ENCODE measurements around the gene PRRC2B. TPM values are rescaled to one million over a fixed set of nuclear protein-coding genes. Genes with fewer than 3 reads are reported as not detected.
"Not testable (repeated sequence)": the region's sequence is repeated elsewhere in the genome, so short reads cannot be mapped to it uniquely, and the experiment has no call there.

The PRRC2B gene
- total RNA-seq, 2 experiments from 2014 or later = 126 to 134 TPM

- ChIA-PET CTCF (no interaction called here), POLR2A (no interaction called here)
Measured at GRCh38 chr9:131449276-131449675, 55.4 kb downstream of the PRRC2B start.

DNA sequence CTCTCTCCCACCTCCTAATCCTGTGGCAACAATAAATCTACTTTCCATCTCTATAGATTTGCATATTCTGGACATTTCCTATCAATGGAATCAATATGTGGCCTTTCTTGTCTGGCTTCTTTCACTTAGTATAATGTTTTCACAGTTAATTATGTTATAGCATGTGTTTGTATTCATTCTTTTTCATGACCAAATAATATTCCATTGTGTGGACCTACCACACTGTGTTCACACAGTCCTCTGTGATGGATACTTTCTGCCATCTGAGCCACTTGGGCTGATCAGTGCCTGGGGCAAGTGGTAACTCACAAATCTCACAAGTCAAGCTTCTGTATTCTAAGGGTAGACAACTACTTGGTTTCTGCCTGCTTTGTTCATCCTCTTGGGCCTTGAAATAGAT lies 60.1 kb downstream of the PRRC2B start:
- CTCF ChIA-PET = interaction anchor here (1.3 kb wide), 1 partner anchor 9 kb away, joined by 3 read pairs; no protein-coding TSS in a partner anchor

DNA sequence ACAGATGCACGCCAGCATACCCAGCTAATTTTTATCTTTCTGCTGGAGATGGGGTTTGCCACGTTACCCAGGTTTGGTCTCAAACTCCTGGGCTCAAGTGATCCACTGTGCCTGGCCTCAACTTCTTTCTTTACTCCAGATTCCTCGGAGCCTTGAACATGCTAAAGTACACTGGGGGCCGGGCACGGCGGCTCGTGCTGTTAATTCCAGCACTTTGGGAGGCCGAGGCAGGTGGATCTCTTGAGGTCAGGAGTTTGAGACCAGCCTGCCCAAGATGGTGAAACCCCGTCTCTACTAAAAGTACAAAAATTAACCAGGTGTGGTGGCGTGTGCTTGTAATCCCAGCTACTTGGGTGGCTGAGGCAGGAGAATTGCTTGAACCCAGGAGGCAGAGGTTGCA lies 61.8 kb downstream of the PRRC2B start:
- POLR2A ChIA-PET = not testable (repeated sequence)
- CTCF ChIA-PET = interaction anchor here (0.6 to 1.4 kb wide), 2 partner anchors 105 to 219 kb away, joined by 3 to 4 read pairs; no protein-coding TSS in a partner anchor

More for the DNA sequence above, 60.1 kb downstream of the PRRC2B start:
- POLR2A ChIA-PET = no interaction called here

- CTCF ChIA-PET = no interaction called here
- POLR2A ChIA-PET = no interaction called here
Measured at GRCh38 chr9:131457746-131458145, 63.9 kb downstream of the PRRC2B start.

DNA sequence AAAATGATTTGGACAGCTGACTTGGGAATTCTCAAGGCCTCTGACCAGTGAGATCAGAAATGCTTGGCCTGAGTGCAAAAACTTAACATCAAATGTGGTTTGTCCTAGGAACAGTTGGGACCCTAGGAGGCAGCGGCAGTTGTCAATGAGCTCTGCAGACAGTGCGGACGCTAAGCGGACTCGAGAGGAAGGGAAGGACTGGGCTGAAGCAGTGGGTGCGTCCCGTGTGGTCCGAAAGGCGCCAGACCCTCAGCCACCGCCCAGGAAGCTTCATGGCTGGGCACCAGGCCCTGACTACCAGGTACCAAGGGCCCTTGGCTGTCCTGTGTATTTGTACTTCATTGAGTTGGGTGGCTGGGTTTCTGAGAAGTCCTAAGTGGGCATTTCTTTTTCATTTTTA lies 65.2 kb downstream of the PRRC2B start:
- ChIA-PET CTCF (no interaction called here), POLR2A (interaction anchor here (0.7 kb wide), 1 partner anchor 202 kb away, joined by 8 read pairs; no protein-coding TSS in a partner anchor)

- CTCF ChIA-PET = no interaction called here
- POLR2A ChIA-PET = no interaction called here
Measured at GRCh38 chr9:131461166-131461565, 67.3 kb downstream of the PRRC2B start.

DNA sequence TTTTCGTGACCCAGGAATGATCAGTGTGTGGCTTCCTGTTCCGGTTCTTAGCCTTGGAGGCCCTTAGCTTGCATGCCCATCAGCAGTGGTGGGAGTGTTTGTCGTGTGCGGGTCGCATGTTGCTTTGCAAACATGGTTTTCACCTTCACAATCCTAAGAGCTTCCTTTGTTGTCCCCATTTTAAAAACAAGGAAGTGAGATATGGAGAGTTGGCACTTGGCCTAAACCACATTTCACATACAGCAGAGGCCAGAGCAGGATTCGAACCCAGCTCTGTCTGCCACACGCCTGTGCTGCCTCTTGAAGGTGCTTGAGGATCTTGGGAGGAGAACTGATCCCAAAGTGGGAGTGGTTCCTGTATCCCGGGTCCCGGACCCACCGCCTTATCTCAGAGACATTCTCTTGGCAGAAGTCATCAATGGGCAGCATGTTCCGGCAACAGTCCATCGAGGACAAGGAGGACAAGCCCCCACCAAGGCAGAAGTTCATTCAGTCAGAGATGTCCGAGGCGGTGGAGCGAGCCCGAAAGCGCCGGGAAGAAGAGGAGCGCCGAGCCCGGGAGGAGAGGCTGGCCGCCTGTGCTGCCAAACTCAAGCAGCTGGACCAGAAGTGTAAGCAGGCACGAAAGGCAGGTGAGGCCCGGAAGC lies 70.6 kb downstream of the PRRC2B start:
- CTCF ChIA-PET = interaction anchor here (1.3 to 1.4 kb wide), 2 partner anchors 14 to 128 kb away, joined by 3 to 4 read pairs; no protein-coding TSS in a partner anchor
- POLR2A ChIA-PET = no interaction called here

- POLR2A ChIA-PET = no interaction called here
- CTCF ChIA-PET = interaction anchor here (0.6 to 1.5 kb wide), 2 partner anchors 9 to 87 kb away, joined by 3 read pairs; no protein-coding TSS in a partner anchor
Measured at GRCh38 chr9:131465401-131465800, 71.5 kb downstream of the PRRC2B start.

- CTCF ChIA-PET = interaction anchor here (0.8 to 1.0 kb wide), 2 partner anchors 89 to 131 kb away, joined by 3 to 6 read pairs; no protein-coding TSS in a partner anchor
- POLR2A ChIA-PET = no interaction called here
Measured at GRCh38 chr9:131467214-131467935, 73.5 kb downstream of the PRRC2B start.

- ChIA-PET CTCF (interaction anchor here (0.5 to 0.8 kb wide), 2 partner anchors 90 to 221 kb away, joined by 3 to 6 read pairs; no protein-coding TSS in a partner anchor), POLR2A (no interaction called here)
Measured at GRCh38 chr9:131468031-131468430, 74.1 kb downstream of the PRRC2B start.

DNA sequence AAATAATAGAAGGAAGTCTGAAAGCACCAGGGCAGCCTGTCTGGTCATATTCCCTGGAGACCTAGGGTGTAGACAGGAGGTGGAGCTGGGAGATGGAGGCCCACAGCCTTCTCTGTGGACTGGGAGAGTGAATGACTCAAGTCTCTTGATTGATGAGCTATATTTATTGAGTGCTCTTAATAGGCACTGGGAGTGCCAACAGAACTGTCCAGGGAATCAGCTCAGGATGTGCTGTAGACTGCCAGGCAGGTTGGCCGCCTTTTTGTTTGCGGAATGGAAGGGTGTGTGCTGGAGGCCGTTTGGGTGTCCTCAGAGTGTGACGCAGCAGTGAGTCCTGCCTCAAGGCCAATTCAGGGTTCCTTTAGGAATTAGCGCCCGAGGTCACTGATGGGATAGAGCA lies 75.5 kb downstream of the PRRC2B start:
- ChIA-PET CTCF (interaction anchor here (1.1 kb wide), 1 partner anchor 8 kb away, joined by 3 read pairs; no protein-coding TSS in a partner anchor), POLR2A (interaction anchor here (0.6 kb wide), 1 partner anchor 1475 kb away, joined by 3 read pairs; the partner anchor contains the start of gene TSC1)

DNA sequence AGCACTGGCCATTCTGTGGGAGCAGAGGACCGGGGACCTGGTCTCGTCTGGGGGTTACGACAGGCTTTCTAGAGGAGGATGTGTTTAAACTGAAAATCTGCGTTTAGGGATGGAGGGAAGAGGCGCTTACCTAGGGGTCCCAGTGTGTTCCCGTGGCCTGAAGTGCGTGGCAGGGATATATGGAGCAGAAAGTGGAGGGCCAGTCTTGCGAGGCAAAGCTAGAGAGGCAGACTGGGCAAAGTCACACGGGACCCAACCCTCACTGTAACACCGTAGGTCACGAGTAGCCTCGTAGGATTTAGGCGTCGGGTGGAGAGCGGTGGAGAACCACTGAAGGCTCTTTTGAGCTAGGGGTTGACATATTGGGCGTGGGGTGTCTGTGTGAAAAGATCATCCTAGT lies 76.1 kb downstream of the PRRC2B start:
- CTCF ChIA-PET = interaction anchor here (1.1 kb wide), 1 partner anchor 8 kb away, joined by 3 read pairs; no protein-coding TSS in a partner anchor
- POLR2A ChIA-PET = no interaction called here

DNA sequence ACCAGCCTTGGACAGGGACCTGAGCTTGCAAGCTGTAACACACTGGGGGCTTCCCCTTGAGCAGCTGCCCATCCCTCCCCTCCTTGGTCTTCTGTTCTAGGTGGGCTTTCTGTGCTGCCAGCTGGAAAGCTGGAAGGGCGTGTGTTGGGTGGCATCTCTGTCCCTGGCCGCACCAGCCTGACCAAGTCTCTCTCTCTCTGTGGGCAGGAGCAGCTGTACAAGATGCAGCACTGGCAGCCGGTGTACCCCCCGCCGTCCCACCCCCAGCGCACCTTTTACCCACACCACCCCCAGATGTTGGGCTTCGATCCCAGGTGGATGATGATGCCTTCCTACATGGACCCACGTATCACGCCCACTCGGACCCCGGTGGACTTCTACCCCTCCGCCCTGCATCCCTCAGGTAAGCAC lies 76.7 kb downstream of the PRRC2B start:
- ChIA-PET POLR2A (no interaction called here), CTCF (interaction anchor here (1.1 kb wide), 1 partner anchor 7 kb away, joined by 3 read pairs; no protein-coding TSS in a partner anchor)

DNA sequence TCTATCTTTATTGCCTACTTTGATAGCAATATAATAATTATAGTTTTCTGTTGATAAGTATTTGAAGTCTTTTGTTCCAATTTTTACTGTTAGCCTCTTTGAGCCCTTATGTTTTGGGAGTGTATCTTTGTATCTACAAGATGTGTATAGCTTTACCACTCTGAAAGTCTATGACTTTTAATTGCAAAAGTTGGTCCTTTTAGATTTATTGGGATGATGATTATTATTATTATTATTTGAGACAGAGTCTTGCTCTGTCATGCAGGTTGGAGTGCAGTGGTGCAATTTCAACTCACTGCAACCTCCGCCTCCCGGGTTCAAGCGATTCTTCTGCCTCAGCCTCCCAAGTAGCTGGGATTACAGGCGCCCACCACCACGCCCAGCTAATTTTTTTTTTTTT lies 78.2 kb downstream of the PRRC2B start:
- CTCF ChIA-PET, POLR2A ChIA-PET: not testable (repeated sequence)

DNA sequence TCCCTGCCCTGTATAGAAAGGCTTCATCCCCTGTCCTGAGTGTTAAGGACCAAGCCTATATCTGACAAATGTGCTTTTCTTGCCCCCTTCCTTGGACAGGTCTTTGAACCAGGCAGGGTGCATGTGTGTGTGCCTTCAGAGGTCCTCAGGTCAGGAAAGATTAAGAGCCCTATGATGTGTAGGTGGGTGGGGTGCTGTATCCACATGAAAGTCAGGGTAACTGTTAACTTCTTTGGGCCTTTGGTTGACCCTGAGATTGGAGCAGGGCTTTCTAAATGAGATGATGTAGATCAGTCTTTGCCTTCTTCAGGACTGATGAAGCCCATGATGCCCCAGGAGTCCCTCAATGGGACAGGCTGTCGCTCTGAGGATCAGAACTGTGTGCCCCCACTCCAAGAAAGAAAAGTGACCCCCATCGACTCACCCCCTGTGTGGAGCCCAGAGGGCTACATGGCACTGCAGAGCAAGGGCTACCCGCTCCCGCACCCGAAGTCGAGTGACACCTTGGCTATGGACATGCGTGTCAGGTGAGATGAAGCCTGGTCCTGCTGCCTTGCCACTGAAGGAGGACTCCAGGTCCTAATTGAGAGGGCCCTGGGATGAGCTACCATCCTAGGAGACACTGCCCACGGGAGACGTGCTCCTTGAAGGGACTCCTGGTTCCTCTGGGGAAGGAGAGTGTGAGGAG lies 79.5 kb downstream of the PRRC2B start:
- ChIA-PET POLR2A (interaction anchor here (0.6 kb wide), 1 partner anchor 38 kb away, joined by 8 read pairs; no protein-coding TSS in a partner anchor), CTCF (interaction anchor here (1.3 kb wide), 1 partner anchor 123 kb away, joined by 8 read pairs; no protein-coding TSS in a partner anchor)

DNA sequence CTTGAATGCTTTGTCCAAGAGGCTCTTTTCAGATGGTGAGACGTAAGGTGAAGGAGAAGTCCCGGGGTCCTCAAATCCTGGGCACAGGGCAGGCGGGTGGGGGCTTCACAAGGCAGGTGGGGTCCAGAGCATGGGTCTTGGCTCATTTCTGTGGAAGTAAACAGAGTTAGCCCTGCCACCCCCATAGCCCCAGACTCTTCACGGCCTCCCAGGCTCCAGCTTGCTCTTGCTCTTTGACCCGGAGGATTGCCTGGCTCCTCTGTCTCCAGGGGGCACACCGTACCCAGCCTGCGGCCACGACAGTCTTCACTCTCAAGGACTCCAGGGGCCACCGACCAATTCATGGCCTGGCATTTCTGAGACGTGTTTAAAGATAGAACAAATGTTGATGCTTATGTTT lies 80.0 kb downstream of the PRRC2B start:
- ChIA-PET POLR2A (interaction anchor here (0.6 kb wide), 2 partner anchors 38 to 258 kb away, joined by 5 to 8 read pairs; no protein-coding TSS in a partner anchor), CTCF (interaction anchor here (1.3 to 1.4 kb wide), 2 partner anchors 8 to 124 kb away, joined by 3 to 8 read pairs; no protein-coding TSS in a partner anchor)

GRCh38 chr9:131474711-131475110 lies 80.8 kb downstream of the PRRC2B start:
- ChIA-PET POLR2A (interaction anchor here (0.6 kb wide), 1 partner anchor 258 kb away, joined by 5 read pairs; no protein-coding TSS in a partner anchor), CTCF (interaction anchor here (1.3 to 1.4 kb wide), 2 partner anchors 9 to 125 kb away, joined by 3 to 8 read pairs; no protein-coding TSS in a partner anchor)

- ChIA-PET POLR2A (no interaction called here), CTCF (interaction anchor here (1.4 to 1.8 kb wide), 3 partner anchors 10 to 117 kb away, joined by 3 to 5 read pairs (median 3); no protein-coding TSS in a partner anchor)
Measured at GRCh38 chr9:131475111-131475955, 81.4 kb downstream of the PRRC2B start.
